ENCODE data around the gene ATAD1.

- TF ChIP-seq POLR2AphosphoS5 (IDR thresholded peaks at IDR 0.05; ENCODE audit: borderline replicate concordance, low read depth, low read length) (no peak), EZH2 (IDR thresholded peaks at IDR 0.05) (no peak)
Measured at GRCh38 chr10:87816898-87817608, 973 bp downstream of the ATAD1 start.

All from SK-N-MC (cell line).